Stimulated activated CD4-positive, alpha-beta T cell treated with anti-CD3 and anti-CD28 coated beads, Interleukin-2, amount 100 ng/mL, for 24 hours (primary cell): ENCODE measurements around the gene CCDC28B.
A peak's percentile ranks its signal among the peaks of the same experiment; 100 is the strongest.

Experiments
- DNase-seq, 2 donors: peaks; one replicate each; pipeline ENCODE4 v3.0.0-alpha.2; 2020

CCDC28B gene

DNA sequence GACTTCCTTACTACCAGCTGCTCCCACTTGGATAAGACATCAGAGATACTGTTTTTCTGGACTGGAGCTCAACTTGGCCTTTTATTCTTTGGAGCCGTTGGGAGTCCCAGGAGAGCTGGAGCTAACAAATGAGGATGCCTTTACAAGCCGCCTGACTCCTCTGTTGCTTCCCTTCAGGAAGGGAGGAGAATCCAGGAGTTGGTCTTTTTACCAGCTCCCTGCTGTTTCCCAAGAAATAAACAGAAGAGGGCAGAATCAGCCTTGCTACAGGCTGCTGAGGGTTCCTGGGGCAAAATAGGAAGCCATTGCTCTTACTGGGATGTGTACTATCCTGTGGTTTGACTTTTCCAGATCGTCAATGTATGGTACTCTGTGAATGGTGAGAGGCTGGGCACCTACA is 23.3 kb downstream of the CCDC28B start:
- DNase-seq, result no peak

DNA sequence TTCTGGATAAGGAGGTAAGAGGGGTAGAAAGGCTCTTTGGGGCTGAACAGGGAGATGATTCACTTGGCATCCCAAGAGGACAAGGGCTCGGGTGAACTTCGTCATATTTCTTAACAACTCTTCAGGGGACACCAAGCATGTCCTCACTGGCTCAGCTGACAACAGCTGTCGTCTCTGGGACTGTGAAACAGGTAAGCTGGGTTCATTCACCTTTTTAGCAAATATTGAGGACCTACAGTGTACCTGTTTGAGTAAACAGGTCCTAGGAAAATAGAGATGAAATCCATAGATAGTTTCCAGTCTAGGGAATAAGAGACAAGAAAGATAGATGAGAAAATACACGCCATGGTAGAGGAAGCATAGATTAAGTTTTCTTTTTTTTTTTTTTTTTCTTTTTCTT is 23.9 kb downstream of the CCDC28B start:
- no peak for DNase-seq

DNA sequence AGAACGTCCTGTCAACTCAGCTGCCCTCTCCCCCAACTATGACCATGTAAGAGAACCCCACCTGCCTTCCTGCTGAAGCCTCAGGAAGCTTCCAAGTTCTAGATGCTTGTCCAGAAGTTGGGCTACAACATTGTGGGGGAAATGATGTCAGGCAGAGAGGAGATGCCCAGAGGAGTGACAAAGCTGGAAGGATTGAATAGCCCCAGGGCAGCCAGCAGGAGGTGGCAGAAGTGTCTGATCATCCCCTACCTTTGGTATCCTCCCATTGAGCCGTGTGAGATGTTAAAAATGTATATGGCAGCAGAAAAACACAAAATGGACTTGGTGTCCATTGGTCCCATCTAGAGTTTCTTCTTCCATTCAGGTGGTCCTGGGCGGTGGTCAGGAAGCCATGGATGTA is 28.4 kb downstream of the CCDC28B start:
- no peak for DNase-seq

DNA sequence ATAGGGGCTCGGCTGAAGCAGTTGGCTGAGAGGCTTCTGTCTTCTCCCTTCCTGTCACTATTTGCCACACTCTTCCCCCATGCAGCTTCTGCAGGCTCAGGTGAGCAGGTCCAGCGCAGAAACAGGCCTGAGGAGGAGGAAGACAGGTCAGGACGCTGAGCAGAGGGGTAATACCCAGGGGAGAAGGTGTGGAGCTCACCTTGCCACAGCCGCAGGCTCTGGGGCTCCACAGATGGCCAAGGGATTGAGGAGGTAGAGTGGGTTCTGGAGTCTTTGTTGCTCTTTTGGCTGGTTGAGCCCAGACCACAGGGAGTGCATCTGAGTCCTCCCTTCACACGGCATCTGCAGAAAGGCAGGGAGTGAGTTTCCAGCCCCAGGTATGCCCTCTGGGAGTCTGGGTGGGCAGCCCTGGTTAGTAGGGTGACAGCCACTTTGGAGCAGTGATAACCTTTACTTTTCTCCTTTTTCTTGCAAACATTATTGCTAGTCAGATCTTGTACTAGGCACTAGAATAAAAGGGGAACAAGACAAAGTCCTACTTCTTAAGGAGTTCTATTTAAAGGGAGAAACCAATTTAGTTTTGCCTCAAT is 31.5 kb downstream of the CCDC28B start:
- DNase-seq, result no peak

DNA sequence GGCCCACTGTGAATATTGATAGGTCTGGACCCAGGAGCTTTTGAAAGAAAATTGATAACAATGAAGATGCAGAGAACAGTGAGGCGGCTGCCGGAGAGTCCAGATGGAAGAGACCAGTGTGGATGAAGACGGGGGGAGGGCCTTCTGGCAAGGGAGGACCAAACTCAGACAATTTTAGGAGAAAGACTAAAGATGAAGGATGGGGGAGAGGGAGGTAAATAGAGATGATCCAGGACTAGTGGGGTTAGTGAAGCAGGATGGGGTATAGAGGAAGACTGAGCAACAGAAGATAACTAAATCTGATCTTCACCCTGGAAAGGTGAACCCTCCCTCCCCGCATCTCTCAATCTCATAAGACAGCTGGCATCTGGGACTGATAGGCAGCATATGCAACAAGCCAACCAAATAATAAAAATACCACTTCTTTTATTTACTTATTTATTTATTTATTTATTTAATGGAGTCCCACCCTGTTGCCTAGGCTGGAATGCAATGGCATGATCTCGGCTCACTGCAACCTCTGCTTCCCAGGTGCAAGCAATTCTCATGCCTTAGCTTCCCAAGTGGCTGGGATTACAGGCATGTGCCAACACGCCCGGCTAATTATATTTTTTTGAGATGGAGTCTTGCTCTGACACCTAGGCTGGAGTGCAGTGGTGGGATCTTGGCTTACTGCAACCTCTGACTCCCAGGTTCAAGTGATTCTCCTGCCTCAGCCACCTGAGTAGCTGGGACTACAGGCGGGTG is 32.3 kb downstream of the CCDC28B start:
- no peak for DNase-seq

DNA sequence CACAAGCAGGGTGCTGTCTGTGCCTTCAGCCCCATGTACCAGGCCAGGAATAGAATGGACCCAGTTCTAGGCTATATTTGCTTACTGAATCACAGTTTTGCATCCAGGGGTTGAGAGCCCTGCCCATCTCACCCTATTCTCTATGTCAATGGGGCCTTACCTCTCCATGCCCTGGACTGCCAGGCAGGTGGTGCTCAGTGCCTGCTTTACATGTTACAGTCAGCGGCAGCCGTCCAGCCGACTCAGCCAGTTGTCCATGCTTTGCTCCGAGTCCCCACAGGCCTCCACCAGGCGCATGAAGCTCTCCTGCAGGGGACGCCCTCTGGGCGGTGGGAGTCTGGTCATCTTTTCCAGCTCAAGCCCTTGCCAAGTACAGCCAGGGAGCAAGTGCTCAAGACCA is 34.4 kb downstream of the CCDC28B start:
- DNase-seq, result no peak

DNA sequence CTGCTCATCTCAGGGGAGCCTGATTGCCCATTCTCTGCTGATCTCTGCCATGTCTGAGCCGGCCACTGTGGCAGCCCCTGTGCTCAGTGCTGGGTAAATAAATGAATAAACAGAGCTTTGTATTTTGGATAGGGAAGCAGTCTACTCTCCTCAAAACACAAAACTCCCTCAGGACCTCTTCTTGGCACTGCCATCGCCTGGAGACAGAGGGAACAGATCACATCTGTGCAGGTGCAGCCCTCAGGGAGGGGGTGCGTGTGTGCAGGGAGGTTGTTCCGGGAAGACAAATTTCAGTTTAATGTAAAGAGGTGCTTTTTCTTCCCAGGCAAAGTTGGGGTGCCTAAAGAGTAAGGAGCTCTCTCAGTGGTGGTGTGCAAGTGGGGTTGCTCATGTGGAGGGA is 38.9 kb downstream of the CCDC28B start:
- no peak for DNase-seq

DNA sequence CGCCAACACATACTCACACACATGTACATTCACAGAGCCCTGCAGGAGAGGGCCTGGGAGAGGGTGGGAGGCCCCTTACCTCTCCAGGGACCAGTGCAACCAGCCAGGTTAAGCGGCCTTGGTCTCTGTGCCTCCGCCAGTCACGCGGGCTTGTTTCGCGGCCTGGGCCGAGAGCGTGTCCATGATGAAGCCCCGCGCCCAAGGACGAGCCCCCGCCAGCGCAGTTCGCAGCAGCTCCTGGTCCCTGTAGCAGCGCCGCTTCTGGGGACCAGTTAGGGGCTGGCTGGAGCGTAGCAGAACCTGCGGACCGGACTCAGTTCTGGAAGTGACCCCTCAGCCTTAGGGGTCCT is 39.4 kb downstream of the CCDC28B start:
- no peak for DNase-seq

DNA sequence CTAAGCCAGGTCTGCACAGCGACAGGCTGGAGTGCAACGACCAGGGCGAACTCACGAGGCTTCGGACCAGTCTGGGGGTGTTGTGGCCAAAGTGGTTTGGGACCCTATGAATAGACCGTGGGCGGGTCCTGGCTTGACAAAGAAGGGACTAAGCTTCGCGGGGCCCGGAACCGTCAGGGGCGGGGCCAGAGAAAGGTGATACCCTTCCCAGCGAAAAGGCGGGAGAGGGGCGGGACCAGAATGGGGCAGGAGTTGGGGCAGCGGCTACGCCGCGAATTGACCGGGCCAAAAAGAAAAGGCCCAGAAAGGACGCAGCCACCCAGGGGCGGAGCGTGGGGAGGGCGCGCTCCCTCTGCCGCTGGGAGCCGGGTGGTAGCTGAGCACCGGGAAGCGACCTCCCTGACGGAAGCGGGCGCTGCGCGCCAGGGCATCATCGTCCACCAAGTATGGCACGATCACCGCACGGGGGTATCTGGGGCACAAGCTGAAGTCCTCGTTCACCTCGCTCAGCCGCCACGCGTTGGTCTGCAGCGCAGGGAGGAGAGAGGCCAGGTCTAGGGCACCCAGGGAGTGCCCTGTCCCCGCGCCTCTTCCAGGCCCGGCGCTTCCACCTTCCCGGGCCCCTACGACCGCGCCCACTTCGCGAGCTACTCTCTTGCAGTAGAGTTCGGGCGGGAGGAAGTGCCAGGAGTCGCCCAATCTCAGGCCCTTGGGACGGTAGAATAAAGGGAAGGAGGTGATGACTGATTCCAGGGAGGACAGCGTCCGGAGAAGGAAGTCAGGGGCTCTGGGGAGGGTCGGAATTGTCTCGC is 40.0 kb downstream of the CCDC28B start:
- peak; percentile 44 to 61 for DNase-seq

DNA sequence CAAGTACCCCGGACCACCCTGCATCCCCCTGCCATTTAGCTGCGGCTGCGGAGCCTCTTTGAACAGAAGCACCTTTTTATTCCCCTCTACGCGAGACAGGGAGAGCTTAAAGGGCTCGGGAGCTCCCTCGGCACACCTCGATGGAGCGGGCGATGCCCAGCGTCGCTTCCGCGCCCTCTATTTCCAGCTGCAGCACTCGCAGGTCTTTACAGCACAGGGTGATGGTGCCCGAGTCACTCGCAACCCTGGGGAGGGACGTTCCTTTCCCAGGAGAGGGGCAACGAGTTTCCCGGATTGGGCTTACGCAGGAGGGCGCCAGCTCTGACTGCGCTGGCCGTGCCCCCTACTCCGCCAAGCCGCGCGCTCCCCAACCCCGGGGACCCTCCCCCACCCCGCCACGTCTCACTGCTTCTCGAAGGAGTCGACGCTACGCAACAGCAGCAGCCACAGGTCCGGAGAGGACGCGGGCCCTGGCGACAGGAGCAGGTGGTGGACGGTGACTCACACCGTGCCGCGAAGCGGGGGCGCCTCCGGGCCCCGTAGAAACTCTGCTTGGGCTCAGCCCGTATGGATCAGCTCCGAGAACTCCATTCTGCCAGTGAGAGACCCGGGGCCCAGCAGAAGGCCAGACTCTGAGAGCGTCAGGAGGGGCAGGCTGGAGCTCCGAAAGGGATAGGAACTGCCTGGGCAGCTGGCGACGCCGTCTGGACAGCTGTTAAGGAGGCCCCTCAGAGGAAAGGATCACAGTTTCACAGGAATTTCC is 40.8 kb downstream of the CCDC28B start:
- DNase-seq, result peak; percentile 39 to 53

DNA sequence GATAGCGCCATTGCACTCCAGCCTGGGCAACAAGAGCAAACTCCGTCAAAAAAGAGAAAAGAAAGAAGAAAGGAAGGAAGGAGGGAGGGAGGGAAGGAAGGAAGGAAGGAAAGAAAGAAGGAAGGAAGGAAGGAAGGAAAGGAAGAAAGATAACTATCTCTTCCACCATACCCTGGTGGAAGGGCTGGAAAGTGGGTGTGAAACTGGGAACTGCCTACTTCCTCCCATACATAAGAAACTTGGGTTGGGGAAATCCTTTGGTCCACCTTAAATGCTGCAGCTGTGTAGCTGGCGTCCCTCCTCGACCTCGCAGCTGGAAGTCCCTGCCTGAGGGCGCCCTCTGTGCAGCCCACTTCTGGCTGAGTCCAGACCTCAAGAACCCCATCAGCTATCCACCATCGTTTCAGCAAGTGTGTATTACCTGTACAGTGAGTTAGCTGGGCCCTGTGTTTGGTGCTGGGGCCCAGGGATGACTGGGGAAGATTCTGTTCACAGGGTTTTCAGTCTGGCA is 42.0 kb downstream of the CCDC28B start:
- DNase-seq, result no peak

DNA sequence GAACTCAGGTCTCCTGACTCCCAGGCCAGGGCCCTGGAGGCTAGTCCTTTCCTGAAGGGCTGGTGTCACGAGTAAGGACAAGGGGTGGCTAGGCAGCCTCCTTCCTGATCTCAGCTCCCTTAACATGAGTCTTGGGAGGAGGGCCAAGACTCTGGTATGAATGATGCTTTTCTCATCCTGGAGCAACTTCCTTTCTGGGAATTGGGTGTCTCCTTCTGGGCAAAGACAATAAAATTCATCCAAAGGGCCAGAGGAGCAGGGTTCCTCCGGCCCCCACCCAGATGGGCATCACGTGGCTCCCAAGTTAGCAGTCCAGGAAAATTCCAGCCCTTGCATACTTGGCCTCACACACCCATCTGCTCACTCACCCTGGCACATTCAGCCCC is 46.5 kb downstream of the CCDC28B start, which contains the start of gene FAM167B:
FAM167B (plus strand) TSS at position 335 of the 386 bp plus-strand sequence. CDS start 200 bp downstream, outside the sequence.
- DNase-seq, result no peak

DNA sequence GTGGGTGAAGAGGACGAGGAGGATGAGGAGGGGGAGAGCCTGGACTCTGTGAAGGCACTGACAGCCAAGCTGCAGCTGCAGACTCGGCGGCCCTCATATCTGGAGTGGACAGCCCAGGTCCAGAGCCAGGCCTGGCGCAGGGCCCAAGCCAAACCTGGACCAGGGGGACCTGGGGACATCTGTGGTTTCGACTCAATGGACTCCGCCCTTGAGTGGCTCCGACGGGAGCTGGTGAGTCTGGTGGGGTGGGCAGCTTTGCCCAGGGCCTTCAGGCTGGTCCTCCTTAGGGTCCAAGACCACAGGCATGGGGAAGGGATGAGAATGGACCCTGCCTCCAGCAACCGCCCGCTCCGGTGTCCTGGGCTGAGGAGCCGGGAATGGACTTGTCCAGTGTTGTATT is 47.1 kb downstream of the CCDC28B start:
- no peak for DNase-seq

DNA sequence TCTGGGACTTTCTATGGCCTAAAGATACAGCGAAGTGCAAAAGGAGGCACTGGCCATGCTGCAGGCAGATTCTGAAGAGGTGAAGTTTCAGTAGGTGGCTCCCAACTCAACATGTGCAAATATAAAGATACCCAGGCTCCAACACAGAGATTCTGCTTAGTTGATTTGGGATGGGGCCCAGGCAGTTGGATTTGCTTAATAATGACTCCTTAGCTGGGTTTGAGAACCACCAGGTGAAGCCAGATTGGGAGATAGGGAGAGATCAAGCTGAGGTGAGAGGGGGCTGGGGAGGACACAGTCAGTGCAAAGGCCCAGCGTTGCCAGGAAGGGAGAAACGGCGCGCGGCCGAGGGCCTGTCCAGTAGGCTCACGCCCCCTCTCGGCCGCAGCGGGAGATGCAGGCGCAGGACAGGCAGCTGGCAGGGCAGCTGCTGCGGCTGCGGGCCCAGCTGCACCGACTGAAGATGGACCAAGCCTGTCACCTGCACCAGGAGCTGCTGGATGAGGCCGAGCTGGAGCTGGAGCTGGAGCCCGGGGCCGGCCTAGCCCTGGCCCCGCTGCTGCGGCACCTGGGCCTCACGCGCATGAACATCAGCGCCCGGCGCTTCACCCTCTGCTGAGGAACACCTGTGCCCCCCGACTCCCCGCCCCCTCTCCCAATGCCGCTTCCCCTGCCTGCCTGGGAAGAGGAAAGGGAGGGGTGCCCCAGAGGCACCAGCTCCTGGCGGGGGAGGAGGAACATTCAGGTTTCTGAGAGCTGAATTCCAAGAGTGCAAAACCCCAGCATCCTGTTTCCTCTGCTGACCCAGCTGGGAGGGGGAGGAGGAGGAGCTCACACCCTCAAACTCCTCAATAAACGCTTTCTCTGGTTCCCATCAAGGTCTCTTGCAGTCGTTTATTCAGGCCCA is 47.8 kb downstream of the CCDC28B start:
- peak; percentile 83 to 90 for DNase-seq

DNA sequence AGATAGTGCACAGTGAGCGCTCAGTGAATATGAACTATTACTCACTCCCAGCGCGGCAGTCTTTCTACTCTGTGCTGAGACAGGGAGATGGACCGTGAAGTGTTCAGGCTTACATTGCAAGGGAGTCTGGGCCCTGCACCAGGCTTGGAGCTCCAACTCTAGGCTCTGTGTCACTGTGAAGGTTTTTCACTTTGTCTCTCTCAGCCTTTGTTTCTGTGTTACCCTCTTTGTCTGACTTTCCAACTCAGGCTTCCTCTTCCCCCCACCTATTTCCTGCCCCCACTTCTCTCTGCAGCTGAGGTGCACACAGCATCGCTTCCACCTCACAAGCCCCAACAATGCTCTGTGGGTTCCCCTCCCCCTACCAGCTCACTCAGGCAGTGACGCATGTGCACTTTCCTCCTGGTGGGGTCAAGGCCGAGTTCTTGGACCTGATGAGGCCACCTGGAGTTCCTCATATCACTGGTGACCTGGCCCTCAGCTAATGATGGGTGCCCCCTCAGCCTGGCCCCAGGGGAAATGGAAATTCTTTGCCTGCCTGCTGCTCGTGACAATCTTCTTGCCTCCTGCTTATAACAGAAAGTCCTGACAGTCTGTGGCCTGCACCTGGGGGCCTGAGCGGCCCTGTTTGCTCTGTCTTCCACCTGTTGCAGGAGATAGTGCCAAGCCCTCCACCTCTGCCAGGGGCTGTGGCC is 49.6 kb downstream of the CCDC28B start:
- peak; percentile 76 to 79 for DNase-seq

DNA sequence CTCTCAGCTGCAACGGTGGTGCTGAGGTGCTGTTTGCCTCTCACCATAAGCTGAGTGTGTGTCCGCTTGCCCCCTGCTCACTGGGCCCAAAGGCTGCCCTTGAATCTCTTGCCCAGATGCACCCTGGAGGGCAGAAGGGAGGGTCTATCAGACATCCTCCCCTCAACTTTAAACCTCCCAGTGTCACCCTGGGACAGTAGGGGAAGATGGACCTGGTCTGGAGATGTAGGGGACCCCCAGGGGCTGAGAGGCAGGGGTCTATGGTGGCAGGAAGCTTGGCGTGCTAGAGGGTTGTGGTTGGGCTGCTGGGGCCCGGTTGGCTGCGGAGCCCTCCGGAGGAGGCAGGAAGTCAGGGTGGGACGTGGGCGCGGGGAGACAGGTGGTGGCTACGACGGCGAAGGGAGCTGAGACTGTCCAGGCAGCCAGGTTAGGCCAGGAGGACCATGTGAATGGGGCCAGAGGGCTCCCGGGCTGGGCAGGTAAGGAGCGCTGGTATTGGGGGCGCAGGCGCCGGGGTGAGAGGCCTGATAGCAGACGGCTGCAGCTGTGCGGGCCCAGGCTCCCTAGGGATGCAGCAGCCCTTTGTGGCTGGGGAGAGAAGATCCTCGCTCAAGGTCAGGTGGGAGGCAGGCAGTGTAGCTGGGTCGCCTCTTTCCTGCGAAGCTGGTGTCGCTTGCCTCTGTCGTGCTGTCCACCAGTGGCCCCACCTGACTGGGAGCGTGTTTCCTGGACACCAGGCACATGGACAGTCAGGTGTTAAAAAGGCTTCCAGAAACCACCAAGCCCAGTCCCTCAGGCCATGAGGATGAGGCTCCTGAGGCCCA is 50.7 kb downstream of the CCDC28B start, which contains the start of gene LCK:
LCK (plus strand) TSS at position 373 of the 824 bp plus-strand sequence. CDS start 23,065 bp downstream, outside the sequence.
- peak; percentile 73 to 80 for DNase-seq
